Stimulated activated CD8-positive, alpha-beta memory T cell treated with anti-CD3 and anti-CD28 coated beads, Interleukin-7, amount 100 ng/mL, for 24 hours (primary cell): Measurements from ENCODE around the gene KCNF1.

Source experiments
- DNase-seq: peaks from one replicate; pipeline ENCODE4 v3.0.0-alpha.2; 2020; ENCODE audit warnings: low read depth

KCNF1 gene

GRCh38 chr2:10901160-10901939 is 10.4 kb upstream of the KCNF1 start:
- no peak for DNase-seq

DNA sequence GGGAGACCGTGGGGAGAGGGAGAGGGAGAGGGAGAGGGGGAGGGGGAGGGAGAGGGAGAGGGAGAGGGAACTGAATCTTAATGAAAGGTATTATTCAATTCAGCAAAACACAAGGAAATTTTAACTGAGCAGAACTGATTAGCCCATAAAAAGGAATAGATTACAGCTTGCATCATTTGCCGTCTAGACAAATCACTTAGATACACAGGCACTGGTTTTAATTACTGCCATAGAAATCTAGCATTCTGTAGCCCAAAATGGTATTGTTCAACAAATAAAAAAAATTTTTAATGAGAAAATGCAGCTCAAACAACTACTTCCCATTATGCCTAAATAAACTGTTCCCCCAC is 7.9 kb upstream of the KCNF1 start:
- no peak for DNase-seq

DNA sequence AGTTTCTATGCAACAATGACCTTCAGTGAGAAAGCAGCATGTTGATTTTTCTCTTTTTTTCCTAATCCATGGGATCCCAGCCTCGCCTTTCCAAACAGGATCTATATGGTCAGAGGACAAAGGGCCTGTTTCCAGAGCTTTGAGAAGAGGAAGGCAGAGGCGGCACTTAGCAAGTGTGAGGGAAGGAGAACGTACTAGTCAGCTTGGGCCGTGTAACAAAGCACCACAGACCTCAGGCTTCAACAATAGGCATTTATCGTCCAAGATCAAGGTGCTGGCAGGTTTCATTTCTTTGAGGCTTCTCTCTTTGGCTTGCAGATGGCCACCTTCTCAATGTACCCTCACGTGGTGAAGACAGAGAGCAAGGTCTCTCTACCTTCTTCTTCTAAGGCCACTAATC is 7.3 kb upstream of the KCNF1 start:
- no peak for DNase-seq

GRCh38 chr2:10905006-10905861 is 6.5 kb upstream of the KCNF1 start:
- no peak for DNase-seq

GRCh38 chr2:10905862-10906143 is 5.9 kb upstream of the KCNF1 start:
- no peak for DNase-seq

DNA sequence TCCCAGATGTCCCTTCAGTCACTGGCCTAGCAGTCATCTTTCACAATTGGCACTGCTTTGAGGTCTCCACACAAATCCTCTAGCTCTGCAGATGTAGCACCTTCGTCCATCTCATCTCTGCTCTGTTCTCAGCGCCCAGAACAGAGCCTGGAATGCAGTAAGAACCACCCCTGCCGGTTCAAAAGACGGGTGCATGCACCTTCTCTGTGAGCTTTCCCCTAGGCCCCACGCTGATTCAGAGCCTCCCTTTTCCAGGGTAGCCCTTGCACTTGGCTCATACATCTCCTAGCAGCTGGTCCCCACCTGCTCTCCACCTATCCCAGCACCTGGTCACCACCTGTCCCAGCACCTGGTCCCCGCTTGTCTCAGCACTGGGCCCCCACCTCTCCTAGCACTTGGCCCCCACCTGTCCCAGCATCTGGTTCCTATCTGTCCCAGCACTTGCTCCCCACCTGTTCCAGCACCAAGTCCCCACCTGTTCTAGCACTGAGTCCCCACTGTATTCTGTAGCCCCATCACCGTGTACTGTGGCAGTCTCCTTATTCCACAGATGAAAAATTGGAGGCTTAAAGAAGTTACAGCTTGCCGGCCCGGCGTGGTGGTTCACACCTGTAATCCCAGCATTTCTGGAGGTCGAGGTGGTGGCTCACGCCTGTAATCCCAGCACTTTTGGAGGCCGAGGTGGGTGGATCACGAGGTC is 4.7 kb upstream of the KCNF1 start:
- DNase-seq: no peak

DNA sequence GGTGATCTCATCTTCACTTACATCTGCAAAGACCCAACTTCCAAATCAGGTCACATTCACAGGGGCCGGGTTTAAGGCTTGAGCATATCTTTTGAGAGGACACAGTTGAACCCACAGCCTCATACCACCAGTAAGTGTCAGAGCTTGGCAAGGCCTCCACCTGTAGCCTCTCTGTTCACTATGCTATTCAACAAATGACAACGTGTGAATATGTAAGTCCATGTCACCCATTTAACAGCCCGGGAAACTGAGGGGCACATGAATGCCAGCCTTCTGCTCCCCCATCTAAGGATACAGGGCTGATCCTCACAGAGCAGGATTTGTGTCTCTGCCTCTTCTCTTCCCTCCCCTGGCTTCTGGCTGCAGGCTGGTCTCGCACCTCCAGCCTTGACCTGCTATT is 3.5 kb upstream of the KCNF1 start:
- no peak for DNase-seq

GRCh38 chr2:10909050-10909995 is 2.4 kb upstream of the KCNF1 start:
- DNase-seq: no peak

DNA sequence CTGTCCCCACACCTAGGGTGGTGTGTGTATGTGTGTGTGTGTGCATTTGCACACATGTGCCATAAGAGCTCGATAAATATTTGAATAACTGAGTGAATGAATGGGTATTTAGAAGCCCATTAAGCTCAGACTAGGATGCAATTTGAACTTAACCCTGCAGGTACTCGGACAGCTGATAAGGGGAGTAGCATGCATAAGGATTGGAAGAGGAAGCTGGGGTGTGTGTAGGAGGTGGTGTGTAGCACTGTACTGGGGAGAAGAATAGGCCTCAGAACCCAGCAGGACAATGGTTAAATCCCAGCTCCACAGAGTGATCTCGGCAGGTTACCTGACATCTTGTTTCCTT is 1.8 kb upstream of the KCNF1 start:
- no peak for DNase-seq

- DNase-seq: no peak
Measured at GRCh38 chr2:10910625-10911024, 1.1 kb upstream of the KCNF1 start.

DNA sequence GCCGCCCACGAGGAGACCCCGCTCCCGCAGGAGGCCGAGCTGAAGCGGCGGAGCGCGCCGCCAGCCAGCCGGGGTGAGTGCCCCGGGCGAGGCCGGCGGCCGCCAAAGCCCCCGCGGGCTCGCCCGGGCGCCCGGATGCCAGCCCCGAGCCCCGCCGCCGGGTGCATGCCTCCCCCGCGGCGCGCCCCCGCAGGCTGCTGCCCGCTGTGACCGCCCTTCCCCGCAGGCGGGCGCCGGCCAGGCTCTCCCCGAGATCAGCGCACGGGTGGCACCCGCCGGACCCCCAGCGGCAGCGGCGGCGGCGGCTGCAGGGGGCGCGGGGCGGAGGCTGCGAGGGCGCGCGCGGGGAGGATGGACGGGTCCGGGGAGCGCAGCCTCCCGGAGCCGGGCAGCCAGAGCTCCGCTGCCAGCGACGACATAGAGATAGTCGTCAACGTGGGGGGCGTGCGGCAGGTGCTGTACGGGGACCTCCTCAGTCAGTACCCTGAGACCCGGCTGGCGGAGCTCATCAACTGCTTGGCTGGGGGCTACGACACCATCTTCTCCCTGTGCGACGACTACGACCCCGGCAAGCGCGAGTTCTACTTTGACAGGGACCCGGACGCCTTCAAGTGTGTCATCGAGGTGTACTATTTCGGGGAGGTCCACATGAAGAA is 470 bp downstream of the KCNF1 start:
- DNase-seq: no peak

- no peak for DNase-seq
Measured at GRCh38 chr2:10912796-10913455, 1.2 kb downstream of the KCNF1 start.

DNA sequence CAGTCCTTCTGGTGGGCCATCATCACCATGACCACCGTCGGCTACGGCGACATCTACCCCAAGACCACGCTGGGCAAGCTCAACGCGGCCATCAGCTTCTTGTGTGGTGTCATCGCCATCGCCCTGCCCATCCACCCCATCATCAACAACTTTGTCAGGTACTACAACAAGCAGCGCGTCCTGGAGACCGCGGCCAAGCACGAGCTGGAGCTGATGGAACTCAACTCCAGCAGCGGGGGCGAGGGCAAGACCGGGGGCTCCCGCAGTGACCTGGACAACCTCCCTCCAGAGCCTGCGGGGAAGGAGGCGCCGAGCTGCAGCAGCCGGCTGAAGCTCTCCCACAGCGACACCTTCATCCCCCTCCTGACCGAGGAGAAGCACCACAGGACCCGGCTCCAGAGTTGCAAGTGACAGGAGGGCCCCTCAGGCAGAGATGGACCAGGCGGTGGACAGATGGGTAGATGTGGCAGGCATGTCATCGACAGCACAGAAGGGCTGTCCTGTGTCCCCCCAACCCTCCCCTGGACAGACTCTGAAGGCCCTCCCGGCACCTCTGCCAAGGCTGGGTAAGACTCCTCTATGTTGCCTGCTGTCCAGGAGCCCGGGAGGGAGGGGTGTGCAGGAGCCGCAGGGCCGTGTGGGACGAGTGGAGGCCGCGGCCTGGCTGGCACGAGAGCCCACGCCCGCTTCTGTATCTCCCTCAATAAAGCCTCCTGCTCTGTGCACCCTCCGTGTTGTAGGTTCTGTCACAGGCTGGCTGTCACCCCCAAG is 2.0 kb downstream of the KCNF1 start:
- DNase-seq: no peak

DNA sequence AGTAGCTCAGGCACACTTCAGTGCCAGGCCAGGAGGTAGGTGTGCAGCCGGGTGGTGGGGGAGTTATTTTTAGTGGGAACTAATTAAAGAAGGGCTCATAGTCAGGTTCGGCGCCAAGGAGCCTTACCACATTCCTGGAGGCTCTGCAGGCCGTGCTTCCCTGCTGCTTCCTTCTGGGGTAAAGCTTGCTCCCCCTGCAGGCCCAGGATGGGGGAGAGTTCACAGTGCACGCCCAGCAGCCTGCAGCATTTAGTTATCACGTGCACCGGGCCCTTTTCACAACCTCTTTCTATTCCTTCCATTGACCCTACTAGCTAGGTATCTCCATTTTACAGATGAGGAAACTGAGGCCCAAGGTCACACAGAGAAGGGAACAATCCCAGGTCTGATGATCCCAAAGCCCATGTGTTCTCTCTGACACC is 2.5 kb downstream of the KCNF1 start:
- DNase-seq: no peak

GRCh38 chr2:10915236-10915635 is 3.5 kb downstream of the KCNF1 start:
- no peak for DNase-seq

GRCh38 chr2:10915731-10916276 is 4.1 kb downstream of the KCNF1 start:
- no peak for DNase-seq

DNA sequence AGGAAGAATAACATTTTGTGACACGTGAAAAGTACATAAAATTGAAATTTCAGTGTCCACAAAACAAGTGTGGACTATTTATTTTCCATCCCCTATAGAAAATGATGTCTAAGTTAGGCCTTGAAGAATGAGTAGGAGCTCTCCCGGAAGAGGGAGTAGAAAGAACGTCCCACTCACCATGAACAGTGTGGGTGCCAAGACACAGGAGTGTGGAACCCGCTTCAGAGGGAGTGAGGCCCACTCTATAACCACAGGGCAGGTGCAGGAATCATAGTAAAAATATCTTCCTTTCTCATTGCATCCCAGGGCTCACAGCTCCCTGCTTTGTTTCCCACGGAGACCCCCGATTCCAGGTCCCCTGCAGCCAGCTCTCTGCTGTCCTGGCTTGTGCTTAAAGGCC is 5.2 kb downstream of the KCNF1 start:
- no peak for DNase-seq

GRCh38 chr2:10917927-10918326 is 6.2 kb downstream of the KCNF1 start:
- DNase-seq: no peak

GRCh38 chr2:10918661-10919409 is 7.1 kb downstream of the KCNF1 start:
- no peak for DNase-seq
